Glutamatergic neuron (in vitro differentiated cells): Measurements from ENCODE around the gene LTBP2. TPM values are rescaled to one million over a fixed set of nuclear protein-coding genes. Genes with fewer than 3 reads are reported as not detected.

Experiments used
- DNase-seq: peaks from one replicate; pipeline ENCODE4 v3.0.0; 2022
- H3K27ac Mint-ChIP-seq: one replicate; pipeline ENCODE4 v1.8.0; 2020; ENCODE audit warnings: mild to moderate bottlenecking, mixed read lengths, inconsistent platforms; ENCODE audit not compliant: unreplicated experiment
- H3K27me3 Mint-ChIP-seq: one replicate; pipeline ENCODE4 v1.8.0; 2020; ENCODE audit warnings: mild to moderate bottlenecking, moderate library complexity, mixed read lengths, inconsistent platforms; ENCODE audit not compliant: unreplicated experiment
- H3K36me3 Mint-ChIP-seq: one replicate; pipeline ENCODE4 v1.8.0; 2020; ENCODE audit warnings: mild to moderate bottlenecking, mixed read lengths, inconsistent platforms; ENCODE audit not compliant: unreplicated experiment
- H3K4me1 Mint-ChIP-seq: one replicate; pipeline ENCODE4 v1.8.0; 2020; ENCODE audit warnings: mild to moderate bottlenecking, low read depth, mixed read lengths, inconsistent platforms; ENCODE audit not compliant: unreplicated experiment
- H3K4me3 Mint-ChIP-seq: one replicate; pipeline ENCODE4 v1.8.0; 2020; ENCODE audit warnings: mild to moderate bottlenecking, mixed read lengths, inconsistent platforms; ENCODE audit not compliant: unreplicated experiment
- H3K9me3 Mint-ChIP-seq: one replicate; pipeline ENCODE4 v1.8.0; 2020; ENCODE audit warnings: mild to moderate bottlenecking, moderate library complexity, mixed read lengths, inconsistent platforms; ENCODE audit not compliant: unreplicated experiment
- CTCF ChIP-seq: fragments of 200-600 bp; sonication (generic); IDR thresholded peaks from one replicate; pipeline ENCODE4 v1.5.0; 2021; ENCODE audit not compliant: partially characterized antibody, unreplicated experiment
- total RNA-seq: library from RNA; stranded (reverse); fragmentation: NEBNext Ultra II Directional; extraction: Animal tissue kit (Norgen Biotek cat#: 25700); gene quantifications from one replicate; pipeline ENCODE4 v1.2.1, GENCODE V29; 2021; ENCODE audit not compliant: unreplicated experiment

The LTBP2 gene
- total RNA-seq, 1 donor from 2014 or later, result 1.2 TPM

GRCh38 chr14:74500417-74501134 lies 111.5 kb downstream of the LTBP2 start:
- Mint-ChIP-seq H3K27me3 (peaks cover 2% of the 10 kb centered on the region), H3K4me3 (no peak overlapping the region), H3K27ac (no peak overlapping the region), H3K4me1 (no peaks in the 10 kb centered on the region), H3K36me3 (no peaks in the 10 kb centered on the region), H3K9me3 (no peaks in the 10 kb centered on the region)
- TF ChIP-seq CTCF, result no peak
- DNase-seq, result no peak

GRCh38 chr14:74495356-74495755 lies 116.7 kb downstream of the LTBP2 start:
- Mint-ChIP-seq H3K9me3 (no peaks in the 10 kb centered on the region), H3K27ac (no peak overlapping the region), H3K4me1 (peaks cover 4% of the 10 kb centered on the region), H3K4me3 (no peak overlapping the region), H3K36me3 (no peaks in the 10 kb centered on the region), H3K27me3 (peaks cover 5% of the 10 kb centered on the region)
- no peak for DNase-seq
- TF ChIP-seq CTCF, result no peak

- Mint-ChIP-seq H3K36me3 (no peaks in the 10 kb centered on the region), H3K27me3 (peaks cover 7% of the 10 kb centered on the region), H3K27ac (peak within 1 kb of the TSS; percentile 71), H3K9me3 (no peaks in the 10 kb centered on the region), H3K4me3 (peak within 1 kb of the TSS; percentile 92), H3K4me1 (peaks cover 4% of the 10 kb centered on the region)
- DNase-seq, result peak; percentile 99
- TF ChIP-seq CTCF, result no peak
Observed at GRCh38 chr14:74493343-74494261, 118.4 kb downstream of the LTBP2 start, which contains the start of gene ISCA2. ISCA2 (plus strand) TSS chr14:74493765; CDS start chr14:74493775, 10 bp downstream.

- Mint-ChIP-seq H3K27me3 (peaks cover 7% of the 10 kb centered on the region), H3K27ac (peak within 1 kb of the TSS; percentile 71), H3K4me3 (peak within 1 kb of the TSS; percentile 92), H3K9me3 (no peaks in the 10 kb centered on the region), H3K36me3 (no peaks in the 10 kb centered on the region), H3K4me1 (peaks cover 4% of the 10 kb centered on the region)
- TF ChIP-seq CTCF, result no peak
- no peak for DNase-seq
Observed at GRCh38 chr14:74492776-74493342, 119.2 kb downstream of the LTBP2 start, which contains the start of gene NPC2. NPC2 (minus strand) TSS chr14:74493305; CDS start chr14:74493274, 31 bp downstream.
